HepG2 (cell line): ENCODE measurements around the gene ZBTB26. TPM values are rescaled to one million over a fixed set of nuclear protein-coding genes. Genes with fewer than 3 reads are reported as not detected.
A peak's percentile ranks its signal among the peaks of the same experiment; 100 is the strongest.

Source experiments
- DNMT3B ChIP-seq: conservative IDR thresholded peaks from 2 replicates; pipeline ENCODE4 v1.6.1; 2016; ENCODE audit warnings: missing biosample characterization, control low read depth
- EED ChIP-seq: sonication (generic); formaldehyde crosslinking; IDR thresholded peaks from 2 replicates; pipeline ENCODE4 v1.5.0; 2020; ENCODE audit warnings: mild to moderate bottlenecking, missing genetic modification reagents
- GABPA ChIP-seq, 2 experiments: IDR thresholded peaks; 2 replicates each; pipeline ENCODE4 v1.6.1; 2011 to 2016; ENCODE audit warnings: low read depth in 2 of 2, low read length in 1 of 2, missing biosample characterization in 1 of 2, missing genetic modification characterization in 1 of 2
- GATAD1 ChIP-seq: IDR thresholded peaks from 2 replicates; pipeline ENCODE4 v1.6.1; 2016; ENCODE audit warnings: missing genetic modification reagents, missing compliant biosample characterization
- MXD1 ChIP-seq: sonication (generic); formaldehyde crosslinking; IDR thresholded peaks from 2 replicates; pipeline ENCODE4 v1.4.0; 2020; ENCODE audit warnings: mild to moderate bottlenecking, missing genetic modification reagents
- NONO ChIP-seq, 2 experiments: fragments of 450-650 bp in 1 of 2; sonication (generic) in 1 of 2; formaldehyde crosslinking in 1 of 2; IDR thresholded peaks in 1 of 2; conservative IDR thresholded peaks in 1 of 2; 2 replicates each; pipeline versions ENCODE4 v1.6.1 to v1.8.0; 2017 to 2022; ENCODE audit warnings: mild to moderate bottlenecking in 1 of 2, missing genetic modification reagents in 1 of 2, moderate library complexity in 1 of 2
- NR2C2 ChIP-seq: sonication (generic); formaldehyde crosslinking; IDR thresholded peaks from 2 replicates; pipeline ENCODE4 v1.4.0; 2020; ENCODE audit warnings: missing genetic modification reagents, mild to moderate bottlenecking, moderate library complexity, borderline replicate concordance
- NRL ChIP-seq: sonication (generic); formaldehyde crosslinking; IDR thresholded peaks from 2 replicates; pipeline ENCODE4 v1.5.0; 2020; ENCODE audit warnings: missing genetic modification reagents, mild to moderate bottlenecking, moderate library complexity, borderline replicate concordance
- POGZ ChIP-seq: sonication (generic); formaldehyde crosslinking; IDR thresholded peaks from 2 replicates; pipeline ENCODE4 v1.4.0; 2020; ENCODE audit warnings: mild to moderate bottlenecking, missing genetic modification reagents
- SAP130 ChIP-seq: IDR thresholded peaks from 2 replicates; pipeline ENCODE4 v1.6.1; 2016; ENCODE audit warnings: low read depth
- SOX5 ChIP-seq: IDR thresholded peaks from 2 replicates; pipeline ENCODE4 v1.6.1; 2016; ENCODE audit warnings: borderline replicate concordance
- ZFP90 ChIP-seq: sonication (generic); formaldehyde crosslinking; IDR thresholded peaks from 2 replicates; pipeline ENCODE4 v1.8.0; 2022; ENCODE audit warnings: missing genetic modification reagents, mild to moderate bottlenecking, inconsistent platforms, borderline replicate concordance
- ZNF350 ChIP-seq: sonication (generic); formaldehyde crosslinking; IDR thresholded peaks from 2 replicates; pipeline ENCODE4 v1.4.0; 2020; ENCODE audit warnings: mild to moderate bottlenecking, low read depth, missing genetic modification reagents, borderline replicate concordance
- ZNF839 ChIP-seq: sonication (generic); formaldehyde crosslinking; IDR thresholded peaks from 2 replicates; pipeline ENCODE4 v1.4.0; 2020; ENCODE audit warnings: missing genetic modification reagents, mild to moderate bottlenecking, borderline replicate concordance
- ZNF891 ChIP-seq: sonication (generic); formaldehyde crosslinking; IDR thresholded peaks from 2 replicates; pipeline ENCODE4 v1.5.0; 2020; ENCODE audit warnings: mild to moderate bottlenecking, missing genetic modification reagents
- polyA plus RNA-seq, 8 experiments: library from polyadenylated mRNA; depleted of rRNA in 3 of 8; stranded (reverse) in 7 of 8; unstranded in 1 of 8; fragments of >200 nt; fragmentation: Illumina TruSeq in 4 of 8; extraction: Trizol in 4 of 8; gene quantifications; 2 replicates each; pipeline versions ENCODE4 v1.2.1 to v1.2.3, GENCODE V29; 2011 to 2016; ENCODE audit warnings: low read depth in 4 of 8, missing spikeins in 1 of 8, mixed read lengths in 1 of 8; ENCODE audit not compliant: insufficient read depth in 1 of 8
- total RNA-seq, 5 experiments: library from RNA; depleted of rRNA; stranded (reverse); fragments of >200 nt; fragmentation: Illumina TruSeq; extraction: Trizol; gene quantifications; 2 replicates each; pipeline ENCODE4 v1.2.3, GENCODE V29; 2016; ENCODE audit warnings: low read depth in 1 of 5
- TF ChIP-seq, protein P1 (sequence below): sonication (generic); formaldehyde crosslinking; IDR thresholded peaks from 2 replicates; pipeline ENCODE4 v1.5.0; 2020; ENCODE audit warnings: mild to moderate bottlenecking, missing genetic modification reagents
- TF ChIP-seq, protein P2 (sequence below): sonication (generic); formaldehyde crosslinking; IDR thresholded peaks from 2 replicates; pipeline ENCODE4 v1.5.0; 2020; ENCODE audit warnings: mild to moderate bottlenecking, missing genetic modification reagents
- TF ChIP-seq, protein P3 (sequence below): sonication (generic); formaldehyde crosslinking; IDR thresholded peaks from 2 replicates; pipeline ENCODE4 v1.5.0; 2020; ENCODE audit warnings: mild to moderate bottlenecking, missing genetic modification reagents
- TF ChIP-seq, protein P4 (sequence below): sonication (generic); formaldehyde crosslinking; conservative IDR thresholded peaks from 2 replicates; pipeline ENCODE4 v1.8.0; 2022; ENCODE audit warnings: mild to moderate bottlenecking, moderate library complexity, missing genetic modification reagents

ZBTB26 gene
- total and polyA plus RNA-seq, 2 of the 13 experiments (the other 11 are each of a cell fraction or from before 2014, with no cell fraction given) = 4.5 to 8.6 TPM

GRCh38 chr9:122912964-122913673 is 18.2 kb downstream of the ZBTB26 start, which contains the start of gene ZBTB6 (continued):
- TF ChIP-seq ZNF839 (CRISPR knock-in tag) (0 out of 2 replicates have a peak, but pooled peaks have one; percentile 66), EED (CRISPR knock-in tag) (peak; percentile 66; the same call in 1 of the 2 replicates), ZNF350 (peak; percentile 69; the same call in 1 of the 2 replicates), NRL (CRISPR knock-in tag) (peak; percentile 42; the same call in 1 of the 2 replicates), SOX5 (CRISPR knock-in tag) (peak; percentile 14; the same call in 1 of the 2 replicates), DNMT3B (CRISPR knock-in tag) (no peak), GABPA (IDR thresholded peaks at IDR 0.05; ENCODE audit: low read depth, low read length) (peak; percentile 83), GABPA (CRISPR knock-in tag; IDR thresholded peaks at IDR 0.05; ENCODE audit: low read depth) (peak; percentile 98), GATAD1 (peak; percentile 95), NR2C2 (CRISPR knock-in tag) (peak; percentile 100), SAP130 (CRISPR knock-in tag) (peak; percentile 90), NONO (IDR thresholded peaks at IDR 0.05) (no peak), NONO (CRISPR knock-in tag; conservative IDR thresholded peaks at IDR 0.05) (peak; percentile 31), ZNF891 (CRISPR knock-in tag) (peak; percentile 56), POGZ (CRISPR knock-in tag) (no peak), MXD1 (CRISPR knock-in tag) (peak; percentile 20; the same call in 1 of the 2 replicates), ZFP90 (CRISPR knock-in tag) (0 out of 2 replicates have a peak, but pooled peaks have one; percentile 26)
- TF ChIP-seq, protein P1, sequence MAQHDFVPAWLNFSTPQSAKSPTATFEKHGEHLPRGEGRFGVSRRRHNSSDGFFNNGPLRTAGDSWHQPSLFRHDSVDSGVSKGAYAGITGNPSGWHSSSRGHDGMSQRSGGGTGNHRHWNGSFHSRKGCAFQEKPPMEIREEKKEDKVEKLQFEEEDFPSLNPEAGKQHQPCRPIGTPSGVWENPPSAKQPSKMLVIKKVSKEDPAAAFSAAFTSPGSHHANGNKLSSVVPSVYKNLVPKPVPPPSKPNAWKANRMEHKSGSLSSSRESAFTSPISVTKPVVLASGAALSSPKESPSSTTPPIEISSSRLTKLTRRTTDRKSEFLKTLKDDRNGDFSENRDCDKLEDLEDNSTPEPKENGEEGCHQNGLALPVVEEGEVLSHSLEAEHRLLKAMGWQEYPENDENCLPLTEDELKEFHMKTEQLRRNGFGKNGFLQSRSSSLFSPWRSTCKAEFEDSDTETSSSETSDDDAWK = no peak
- TF ChIP-seq, protein P2, sequence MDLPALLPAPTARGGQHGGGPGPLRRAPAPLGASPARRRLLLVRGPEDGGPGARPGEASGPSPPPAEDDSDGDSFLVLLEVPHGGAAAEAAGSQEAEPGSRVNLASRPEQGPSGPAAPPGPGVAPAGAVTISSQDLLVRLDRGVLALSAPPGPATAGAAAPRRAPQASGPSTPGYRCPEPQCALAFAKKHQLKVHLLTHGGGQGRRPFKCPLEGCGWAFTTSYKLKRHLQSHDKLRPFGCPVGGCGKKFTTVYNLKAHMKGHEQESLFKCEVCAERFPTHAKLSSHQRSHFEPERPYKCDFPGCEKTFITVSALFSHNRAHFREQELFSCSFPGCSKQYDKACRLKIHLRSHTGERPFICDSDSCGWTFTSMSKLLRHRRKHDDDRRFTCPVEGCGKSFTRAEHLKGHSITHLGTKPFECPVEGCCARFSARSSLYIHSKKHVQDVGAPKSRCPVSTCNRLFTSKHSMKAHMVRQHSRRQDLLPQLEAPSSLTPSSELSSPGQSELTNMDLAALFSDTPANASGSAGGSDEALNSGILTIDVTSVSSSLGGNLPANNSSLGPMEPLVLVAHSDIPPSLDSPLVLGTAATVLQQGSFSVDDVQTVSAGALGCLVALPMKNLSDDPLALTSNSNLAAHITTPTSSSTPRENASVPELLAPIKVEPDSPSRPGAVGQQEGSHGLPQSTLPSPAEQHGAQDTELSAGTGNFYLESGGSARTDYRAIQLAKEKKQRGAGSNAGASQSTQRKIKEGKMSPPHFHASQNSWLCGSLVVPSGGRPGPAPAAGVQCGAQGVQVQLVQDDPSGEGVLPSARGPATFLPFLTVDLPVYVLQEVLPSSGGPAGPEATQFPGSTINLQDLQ (CRISPR knock-in tag) = peak; percentile 82; the same call in 1 of the 2 replicates
- TF ChIP-seq, protein P3, sequence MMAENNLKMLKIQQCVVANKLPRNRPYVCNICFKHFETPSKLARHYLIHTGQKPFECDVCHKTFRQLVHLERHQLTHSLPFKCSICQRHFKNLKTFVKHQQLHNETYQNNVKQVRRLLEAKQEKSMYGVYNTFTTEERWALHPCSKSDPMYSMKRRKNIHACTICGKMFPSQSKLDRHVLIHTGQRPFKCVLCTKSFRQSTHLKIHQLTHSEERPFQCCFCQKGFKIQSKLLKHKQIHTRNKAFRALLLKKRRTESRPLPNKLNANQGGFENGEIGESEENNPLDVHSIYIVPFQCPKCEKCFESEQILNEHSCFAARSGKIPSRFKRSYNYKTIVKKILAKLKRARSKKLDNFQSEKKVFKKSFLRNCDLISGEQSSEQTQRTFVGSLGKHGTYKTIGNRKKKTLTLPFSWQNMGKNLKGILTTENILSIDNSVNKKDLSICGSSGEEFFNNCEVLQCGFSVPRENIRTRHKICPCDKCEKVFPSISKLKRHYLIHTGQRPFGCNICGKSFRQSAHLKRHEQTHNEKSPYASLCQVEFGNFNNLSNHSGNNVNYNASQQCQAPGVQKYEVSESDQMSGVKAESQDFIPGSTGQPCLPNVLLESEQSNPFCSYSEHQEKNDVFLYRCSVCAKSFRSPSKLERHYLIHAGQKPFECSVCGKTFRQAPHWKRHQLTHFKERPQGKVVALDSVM (CRISPR knock-in tag) = no peak
- TF ChIP-seq, protein P4, sequence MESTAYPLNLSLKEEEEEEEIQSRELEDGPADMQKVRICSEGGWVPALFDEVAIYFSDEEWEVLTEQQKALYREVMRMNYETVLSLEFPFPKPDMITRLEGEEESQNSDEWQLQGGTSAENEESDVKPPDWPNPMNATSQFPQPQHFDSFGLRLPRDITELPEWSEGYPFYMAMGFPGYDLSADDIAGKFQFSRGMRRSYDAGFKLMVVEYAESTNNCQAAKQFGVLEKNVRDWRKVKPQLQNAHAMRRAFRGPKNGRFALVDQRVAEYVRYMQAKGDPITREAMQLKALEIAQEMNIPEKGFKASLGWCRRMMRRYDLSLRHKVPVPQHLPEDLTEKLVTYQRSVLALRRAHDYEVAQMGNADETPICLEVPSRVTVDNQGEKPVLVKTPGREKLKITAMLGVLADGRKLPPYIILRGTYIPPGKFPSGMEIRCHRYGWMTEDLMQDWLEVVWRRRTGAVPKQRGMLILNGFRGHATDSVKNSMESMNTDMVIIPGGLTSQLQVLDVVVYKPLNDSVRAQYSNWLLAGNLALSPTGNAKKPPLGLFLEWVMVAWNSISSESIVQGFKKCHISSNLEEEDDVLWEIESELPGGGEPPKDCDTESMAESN (CRISPR knock-in tag) = 0 out of 2 replicates have a peak, but pooled peaks have one; percentile 1
